Motor neuron (in vitro differentiated cells): Measurements from ENCODE around the gene SLC10A2. TPM values are rescaled to one million over a fixed set of nuclear protein-coding genes. Genes with fewer than 3 reads are reported as not detected.
A peak's percentile ranks its signal among the peaks of the same experiment; 100 is the strongest.
"Not testable (repeated sequence)": the region's sequence is repeated elsewhere in the genome, so short reads cannot be mapped to it uniquely, and the experiment has no call there.

Experiments
- ATAC-seq, 8 experiments: fragments of 200-7000 bp; cut with Tn5 transposase; replicated peaks in 6 of 8; 2 replicates each; pipeline ENCODE4 v1.8.0; 2021; ENCODE audit warnings: mild to moderate bottlenecking in 8 of 8, moderate library complexity in 8 of 8
- H3K27ac ChIP-seq, 2 donors: fragments of 250-450 bp; sonication (Bioruptor Pico); 2 replicates each; pipeline ENCODE4 v1.9.0; 2021; ENCODE audit warnings: antibody characterized with exemption in 2 of 2, mild to moderate bottlenecking in 2 of 2, moderate library complexity in 1 of 2
- H3K4me1 ChIP-seq, 2 donors: fragments of 250-450 bp; sonication (Bioruptor Pico); replicated peaks in 1 of 2; 2 replicates each; pipeline ENCODE4 v1.6.1; 2021; ENCODE audit warnings: antibody characterized with exemption in 2 of 2, mild to moderate bottlenecking in 2 of 2, moderate library complexity in 1 of 2
- H3K4me3 ChIP-seq, 5 donors: fragments of 250-450 bp; sonication (Bioruptor Pico); 2 replicates each; pipeline ENCODE4 v1.9.0; 2021; ENCODE audit warnings: antibody characterized with exemption in 5 of 5, mild to moderate bottlenecking in 5 of 5, moderate library complexity in 4 of 5
- WGBS, 10 experiments: fragments of 450-650 bp; shearing (Covaris generic); methylation state at CpG; one replicate each; pipeline ENCODE4 v1.0.0; 2022; 5-methylcytosine and 5-hydroxymethylcytosine counted together
- in situ Hi-C, 9 experiments: fragments of 400-800 bp; cut with MboI; loops; one replicate each; pipeline ENCODE4 v1.15.0; 2021; ENCODE audit warnings: low sequenced_read_pairs in 9 of 9, low pct_unique_long_range_greater_than_20kb in 2 of 9; ENCODE audit not compliant: unreplicated experiment in 9 of 9
- total RNA-seq, 8 experiments: library from RNA; unstranded; fragments of 300-600 nt; gene quantifications; 2 replicates each; pipeline versions ENCODE4 v1.2.3 to v1.2.4, GENCODE V29; 2022

SLC10A2 gene, protein sequence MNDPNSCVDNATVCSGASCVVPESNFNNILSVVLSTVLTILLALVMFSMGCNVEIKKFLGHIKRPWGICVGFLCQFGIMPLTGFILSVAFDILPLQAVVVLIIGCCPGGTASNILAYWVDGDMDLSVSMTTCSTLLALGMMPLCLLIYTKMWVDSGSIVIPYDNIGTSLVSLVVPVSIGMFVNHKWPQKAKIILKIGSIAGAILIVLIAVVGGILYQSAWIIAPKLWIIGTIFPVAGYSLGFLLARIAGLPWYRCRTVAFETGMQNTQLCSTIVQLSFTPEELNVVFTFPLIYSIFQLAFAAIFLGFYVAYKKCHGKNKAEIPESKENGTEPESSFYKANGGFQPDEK
- under 1 TPM in 6 of 8 experiments, not detected in 2; 0.07 to 0.87 (median 0.18) TPM for total RNA-seq

- peak in 1 of 8 experiments; percentile 3 for ATAC-seq
- peaks cover 24 to 35% of the 10 kb centered on the region in 2 donors for H3K4me1 ChIP-seq
- no peak within 1 kb of the TSS for H3K27ac ChIP-seq
- in situ Hi-C loops, result no loop called here
- WGBS, 10 experiments, result 0 to 26% (median 11%) methylated on average over 1 to 9 of the region's 9 CpGs
- H3K4me3 ChIP-seq, result no peak within 1 kb of the TSS
These were observed at the start of gene SLC10A2 for GRCh38 chr13:103066079-103066780. Gene SLC10A2, minus strand, starts transcription at chr13:103066417. Its CDS starts 168 bp downstream, at chr13:103066249.

- Histone ChIP-seq H3K4me3 (no peak overlapping the region), H3K4me1 (peaks cover 0 to 5% of the 10 kb centered on the region in 2 donors), H3K27ac (no peak overlapping the region)
- in situ Hi-C loops, result no loop called here
- ATAC-seq, result peak in 5 of 8 experiments; percentile 33 to 60 (median 43)
- WGBS, 10 experiments, result 8 to 84% (median 47%) methylated on average over 2 to 3 of the region's 3 CpGs
These were observed 41.4 kb upstream of the SLC10A2 start for GRCh38 chr13:103107580-103107979.

DNA sequence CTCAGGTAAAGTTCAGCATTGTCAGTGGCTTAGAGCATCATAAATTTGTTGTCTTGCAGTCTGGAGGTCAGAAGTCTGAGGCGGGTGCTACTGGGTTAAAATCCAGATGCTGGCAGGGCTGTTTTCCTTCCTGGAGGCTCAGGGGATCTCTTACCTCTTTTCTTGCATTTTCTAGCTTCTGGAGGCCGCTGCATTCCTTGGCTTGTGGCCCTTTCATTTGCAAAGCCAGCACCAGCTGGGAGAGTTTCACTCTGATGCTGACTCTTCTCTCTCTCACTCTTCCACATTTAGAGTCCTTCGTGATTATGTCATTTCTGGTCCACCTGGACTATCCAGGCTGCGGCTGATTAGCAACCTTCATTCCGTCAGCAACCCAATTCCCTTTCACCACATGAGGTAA lies 38.1 kb upstream of the SLC10A2 start:
- 0 to 100% (median 87%) methylated on average over 1 to 5 of the region's 5 CpGs; no CpG with 5 or more reads in 1 of the 10 experiments for WGBS, 10 experiments
- peaks cover 0 to 7% of the 10 kb centered on the region in 2 donors for H3K4me1 ChIP-seq
- no peak overlapping the region for H3K27ac ChIP-seq
- no peak overlapping the region for H3K4me3 ChIP-seq
- ATAC-seq, result no peak
- in situ Hi-C loops, result no loop called here

DNA sequence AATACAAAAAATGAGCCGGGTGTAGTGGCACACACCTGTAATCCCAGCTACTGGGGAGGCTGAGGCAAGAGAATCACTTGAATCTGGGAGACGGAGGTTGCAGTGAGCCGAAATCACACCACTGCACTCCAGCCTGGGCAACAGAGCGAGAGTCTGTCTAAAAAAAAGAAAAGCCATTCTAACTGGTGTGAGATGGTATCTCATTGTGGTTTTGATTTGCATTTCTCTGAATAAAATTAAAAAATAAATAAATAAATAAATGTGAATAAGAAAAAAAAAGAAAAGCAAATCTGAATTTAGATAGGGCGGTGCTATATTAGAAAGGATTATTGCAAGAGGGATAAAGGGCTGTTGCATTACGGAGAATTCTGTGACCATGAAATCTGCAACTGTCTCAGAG lies 37.2 kb upstream of the SLC10A2 start:
- H3K27ac ChIP-seq, ATAC-seq, H3K4me3 ChIP-seq, in situ Hi-C loops, H3K4me1 ChIP-seq: not testable (repeated sequence)
- WGBS, 10 experiments, result 32 to 100% (median 86%) methylated on average over 1 to 6 of the region's 6 CpGs

GRCh38 chr13:103102482-103102881 lies 36.3 kb upstream of the SLC10A2 start:
- no peak for ATAC-seq
- 0 to 100% (median 50%) methylated on average over 1 of the region's 1 CpG; no CpG with 5 or more reads in 6 of the 10 experiments for WGBS, 10 experiments
- Histone ChIP-seq H3K4me1 (peaks cover 0 to 4% of the 10 kb centered on the region in 2 donors), H3K27ac (no peak overlapping the region), H3K4me3 (no peak overlapping the region)
- in situ Hi-C loops, result no loop called here

- no peak for ATAC-seq
- 0 to 100% (median 77%) methylated on average over 1 to 5 of the region's 7 CpGs; no CpG with 5 or more reads in 3 of the 10 experiments for WGBS, 10 experiments
- in situ Hi-C loops, result no loop called here
These were observed 35.7 kb upstream of the SLC10A2 start for GRCh38 chr13:103101901-103102300.

GRCh38 chr13:103101500-103101899 lies 35.3 kb upstream of the SLC10A2 start:
- H3K27ac ChIP-seq, result no peak overlapping the region
- H3K4me3 ChIP-seq, result no peak overlapping the region
- H3K4me1 ChIP-seq, result peaks cover 0 to 3% of the 10 kb centered on the region in 2 donors
- in situ Hi-C loops, result no loop called here
- WGBS, 10 experiments, result 0 to 83% (median 57%) methylated on average over 1 to 2 of the region's 2 CpGs; no CpG with 5 or more reads in 5 of the 10 experiments
- no peak for ATAC-seq

More at GRCh38 chr13:103101901-103102300, 35.7 kb upstream of the SLC10A2 start:
- H3K27ac ChIP-seq, result no peak overlapping the region
- peaks cover 0 to 3% of the 10 kb centered on the region in 2 donors for H3K4me1 ChIP-seq
- no peak overlapping the region for H3K4me3 ChIP-seq

GRCh38 chr13:103100830-103101229 lies 34.6 kb upstream of the SLC10A2 start:
- ATAC-seq, result peak in 5 of 8 experiments; percentile 73 to 85 (median 83)
- in situ Hi-C loops, result no loop called here
- peaks cover 0 to 3% of the 10 kb centered on the region in 2 donors for H3K4me1 ChIP-seq
- no peak overlapping the region for H3K4me3 ChIP-seq
- H3K27ac ChIP-seq, result no peak overlapping the region

GRCh38 chr13:103099722-103100293 lies 33.6 kb upstream of the SLC10A2 start:
- ATAC-seq, result no peak
- H3K27ac ChIP-seq, result no peak overlapping the region
- H3K4me1 ChIP-seq, result peaks cover 0 to 3% of the 10 kb centered on the region in 2 donors
- in situ Hi-C loops, result no loop called here
- 0 to 100% (median 74%) methylated on average over 1 to 5 of the region's 5 CpGs for WGBS, 10 experiments
- H3K4me3 ChIP-seq, result no peak overlapping the region

GRCh38 chr13:103098535-103098934 lies 32.3 kb upstream of the SLC10A2 start:
- Histone ChIP-seq H3K27ac (no peak overlapping the region), H3K4me1 (peaks cover 0 to 3% of the 10 kb centered on the region in 2 donors), H3K4me3 (no peak overlapping the region)
- in situ Hi-C loops, result no loop called here
- whole genome bisulfite sequencing, 10 experiments, result 8 to 100% (median 74%) methylated on average over 1 to 3 of the region's 3 CpGs
- no peak for ATAC-seq

GRCh38 chr13:103097366-103097928 lies 31.2 kb upstream of the SLC10A2 start:
- no peak for ATAC-seq
- peaks cover 0 to 3% of the 10 kb centered on the region in 2 donors for H3K4me1 ChIP-seq
- in situ Hi-C loops, result no loop called here
- H3K4me3 ChIP-seq, result no peak overlapping the region
- 29 to 100% (median 80%) methylated on average over 1 to 6 of the region's 7 CpGs; no CpG with 5 or more reads in 1 of the 10 experiments for WGBS, 10 experiments
- H3K27ac ChIP-seq, result no peak overlapping the region

GRCh38 chr13:103093649-103094048 lies 27.4 kb upstream of the SLC10A2 start:
- ATAC-seq, H3K4me3 ChIP-seq, H3K4me1 ChIP-seq, in situ Hi-C loops, H3K27ac ChIP-seq: not testable (repeated sequence)
- 0 to 100% (median 92%) methylated on average over 1 of the region's 1 CpG; no CpG with 5 or more reads in 4 of the 10 experiments for WGBS, 10 experiments

DNA sequence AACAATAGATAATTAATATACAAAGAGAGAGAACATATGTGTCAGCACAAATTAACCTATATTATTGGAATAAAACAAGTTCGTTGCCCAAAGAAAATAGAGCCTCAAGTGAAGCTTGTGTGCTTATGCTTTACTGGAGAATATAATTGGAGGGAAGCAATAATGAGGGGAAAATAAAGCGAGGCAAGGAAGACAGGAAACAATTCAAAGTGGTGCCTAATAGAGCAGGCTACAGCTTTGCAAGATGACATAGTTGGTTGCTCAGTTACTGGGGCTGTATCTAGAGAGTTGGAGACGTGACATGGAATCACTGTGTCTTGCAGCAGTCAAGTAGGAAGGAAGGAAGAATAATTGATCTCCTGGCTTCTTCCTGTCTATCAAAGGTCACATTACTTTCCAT lies 21.1 kb upstream of the SLC10A2 start:
- Histone ChIP-seq H3K4me1 (no peaks in the 10 kb centered on the region), H3K4me3 (no peak overlapping the region), H3K27ac (no peak overlapping the region)
- no peak for ATAC-seq
- in situ Hi-C loops, result no loop called here
- 0 to 100% (median 59%) methylated on average over 1 to 3 of the region's 3 CpGs for WGBS, 10 experiments
